IPS-15b (cell line): Measurements from ENCODE around the gene KMT2E.
"Not testable (repeated sequence)": the region's sequence is repeated elsewhere in the genome, so short reads cannot be mapped to it uniquely, and the experiment has no call there.

Source experiments
- H3K27me3 ChIP-seq: one replicate; pipeline ENCODE4 v1.6.1; 2013; ENCODE audit warnings: low read length; ENCODE audit not compliant: control insufficient read depth, insufficient read depth
- H3K36me3 ChIP-seq: one replicate; pipeline ENCODE4 v1.6.1; 2013; ENCODE audit warnings: low read length; ENCODE audit not compliant: control insufficient read depth, insufficient read depth
- H3K4me1 ChIP-seq: one replicate; pipeline ENCODE4 v1.6.1; 2013; ENCODE audit warnings: mild to moderate bottlenecking, low read length; ENCODE audit not compliant: control insufficient read depth, insufficient read depth
- H3K4me3 ChIP-seq: one replicate; pipeline ENCODE4 v1.5.1; 2013; ENCODE audit warnings: low read depth, low read length
- H3K9ac ChIP-seq: one replicate; pipeline ENCODE4 v1.6.1; 2013; ENCODE audit warnings: low read depth, mild to moderate bottlenecking, low read length
- H3K9me3 ChIP-seq: one replicate; pipeline ENCODE4 v1.6.1; 2013; ENCODE audit warnings: mild to moderate bottlenecking, low read length; ENCODE audit not compliant: control insufficient read depth, insufficient read depth

Gene KMT2E

DNA sequence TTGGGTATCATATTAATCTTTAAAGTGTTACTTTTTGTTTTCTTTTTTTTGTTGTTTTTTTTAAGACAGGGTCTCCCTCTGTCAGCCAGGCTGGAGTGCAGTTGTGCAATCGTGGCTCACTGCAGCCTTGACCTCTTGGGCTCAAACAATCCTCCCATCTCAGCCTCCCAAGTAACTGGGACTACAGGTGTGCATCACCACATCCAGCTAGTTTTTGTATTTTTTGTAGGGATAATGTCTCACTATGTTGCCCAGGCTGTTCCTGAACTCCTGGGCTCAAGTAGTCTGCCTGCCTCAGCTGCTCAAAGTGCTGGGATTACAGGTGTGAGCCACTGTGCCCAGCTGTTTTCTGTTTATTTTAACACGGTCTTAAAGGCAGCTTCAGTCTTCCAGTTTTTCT lies 23.3 kb downstream of the KMT2E start:
- Histone ChIP-seq H3K36me3 (no peaks in the 10 kb centered on the region), H3K9me3 (no peaks in the 10 kb centered on the region), H3K9ac (no peak overlapping the region), H3K4me3 (no peak overlapping the region), H3K27me3 (no peaks in the 10 kb centered on the region), H3K4me1 (peaks cover 2% of the 10 kb centered on the region)

DNA sequence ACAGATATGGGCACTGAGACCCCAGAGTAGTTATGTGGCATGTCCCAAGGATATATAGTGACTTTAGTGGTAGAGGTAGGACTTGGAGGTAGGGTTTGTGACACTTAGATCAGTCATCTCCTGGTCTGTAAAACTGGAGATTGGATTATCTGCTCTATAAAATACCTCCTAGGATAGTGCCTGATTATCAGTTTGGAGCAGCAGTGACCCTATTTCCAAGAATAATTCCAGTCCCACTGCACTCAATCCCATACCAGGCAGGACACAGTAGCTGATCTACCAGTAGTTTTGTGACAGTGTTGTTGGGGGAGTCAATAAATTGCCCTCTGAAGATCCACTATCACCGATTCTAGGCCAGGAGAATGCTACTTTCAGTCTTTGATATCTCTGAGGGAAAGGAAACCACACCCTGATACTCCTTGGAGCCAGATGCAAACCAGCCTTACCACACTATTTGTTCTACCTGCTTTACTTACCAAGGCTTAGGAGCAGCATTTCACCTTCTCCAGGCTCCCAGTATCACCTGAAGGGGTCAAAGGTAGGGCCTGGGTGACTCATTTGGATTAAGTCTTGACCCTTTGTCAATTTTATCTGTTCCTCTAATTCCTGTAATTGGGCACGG lies 30.6 kb downstream of the KMT2E start:
- Histone ChIP-seq H3K4me1 (no peaks in the 10 kb centered on the region), H3K36me3 (peaks cover 9% of the 10 kb centered on the region), H3K4me3 (no peak overlapping the region), H3K9ac (no peak overlapping the region), H3K27me3 (no peaks in the 10 kb centered on the region), H3K9me3 (no peaks in the 10 kb centered on the region)

DNA sequence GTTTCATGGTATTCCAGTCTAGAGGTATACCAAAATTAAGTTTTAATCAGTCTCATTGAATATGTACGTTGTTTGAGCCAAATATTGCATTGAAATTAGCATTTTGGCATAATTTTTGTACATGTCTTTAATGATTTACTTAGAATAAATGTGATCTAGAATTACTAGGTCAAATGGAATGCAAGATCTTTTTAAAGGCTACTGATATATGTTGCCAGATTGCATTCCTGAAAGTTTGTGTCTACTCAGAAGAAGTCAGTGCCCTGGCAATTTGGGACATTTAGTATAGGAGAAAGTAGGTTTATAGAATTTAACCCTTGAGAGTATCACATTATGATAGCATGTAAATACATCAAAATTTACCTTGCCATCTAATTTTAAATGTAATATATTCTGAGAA lies 32.4 kb downstream of the KMT2E start:
- no peaks in the 10 kb centered on the region for H3K4me1 ChIP-seq
- no peaks in the 10 kb centered on the region for H3K27me3 ChIP-seq
- no peak overlapping the region for H3K4me3 ChIP-seq
- no peaks in the 10 kb centered on the region for H3K9me3 ChIP-seq
- H3K9ac ChIP-seq: no peak overlapping the region
- H3K36me3 ChIP-seq: peaks cover 9% of the 10 kb centered on the region

DNA sequence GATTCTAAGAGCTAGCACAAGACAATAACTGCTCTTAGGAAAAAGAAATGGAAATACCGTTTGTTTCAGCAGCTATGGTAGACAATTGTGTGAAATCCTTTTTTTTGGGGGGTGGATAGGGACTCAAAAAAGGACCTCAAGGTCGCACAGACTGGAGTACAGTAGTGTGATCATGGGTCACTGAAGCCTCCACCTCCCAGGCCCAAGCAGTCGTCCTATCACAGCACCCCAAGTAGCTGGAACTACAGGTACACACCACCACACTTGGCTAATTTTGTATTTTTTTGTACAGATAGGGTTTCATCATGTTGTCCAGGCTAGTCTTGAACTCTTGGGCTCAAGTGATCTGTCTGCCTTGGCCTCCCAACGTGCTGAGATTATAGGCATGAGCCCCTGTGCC lies 33.9 kb downstream of the KMT2E start:
- Histone ChIP-seq H3K4me3 (no peak overlapping the region), H3K27me3 (no peaks in the 10 kb centered on the region), H3K9me3 (no peaks in the 10 kb centered on the region), H3K4me1 (no peaks in the 10 kb centered on the region), H3K36me3 (peaks cover 9% of the 10 kb centered on the region), H3K9ac (no peak overlapping the region)

DNA sequence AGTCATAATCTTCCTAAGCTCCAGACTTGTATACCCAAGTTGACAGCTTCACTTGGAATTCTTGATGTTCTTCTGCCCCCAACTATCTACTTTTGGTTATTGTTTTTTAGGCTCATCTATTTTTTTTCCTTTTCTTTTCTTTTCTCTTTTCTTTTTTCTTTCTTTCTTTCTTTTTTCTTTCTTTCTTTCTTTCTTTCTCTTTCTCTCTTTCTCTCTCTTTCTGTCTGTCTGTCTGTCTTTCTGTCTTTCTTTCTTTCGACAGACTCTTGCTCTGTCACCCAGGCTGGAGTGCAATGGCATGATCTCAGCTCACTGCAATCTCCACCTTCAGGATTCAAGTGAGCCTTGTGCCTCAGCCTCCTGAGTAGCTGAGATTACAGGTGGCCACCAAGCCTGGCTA lies 36.5 kb downstream of the KMT2E start:
- H3K4me1 ChIP-seq: no peaks in the 10 kb centered on the region
- no peaks in the 10 kb centered on the region for H3K27me3 ChIP-seq
- H3K36me3 ChIP-seq: peaks cover 2% of the 10 kb centered on the region
- H3K4me3 ChIP-seq: no peak overlapping the region
- H3K9ac ChIP-seq: no peak overlapping the region
- no peaks in the 10 kb centered on the region for H3K9me3 ChIP-seq

DNA sequence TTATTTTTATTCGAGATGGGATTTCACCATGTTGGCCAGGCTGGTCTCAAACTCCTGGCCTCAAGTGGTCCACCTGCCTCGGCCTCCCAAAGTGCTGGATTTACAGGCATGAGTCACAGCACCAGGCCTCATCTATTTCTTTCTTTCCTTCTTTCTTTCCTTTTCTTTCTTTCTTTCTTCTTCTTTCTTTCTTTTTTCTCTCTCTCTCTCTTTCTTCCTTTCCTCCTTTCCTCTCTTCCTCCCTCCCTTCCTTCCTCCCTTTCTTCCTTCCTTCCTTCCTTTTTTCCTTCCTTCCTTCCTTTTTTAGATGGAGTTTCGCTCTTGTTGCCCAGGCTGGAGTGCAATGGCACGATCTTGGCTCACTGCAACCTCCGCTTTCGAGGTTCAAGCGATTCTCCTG lies 36.9 kb downstream of the KMT2E start:
- not testable (repeated sequence) for H3K4me3 ChIP-seq, H3K36me3 ChIP-seq, H3K9me3 ChIP-seq, H3K9ac ChIP-seq, H3K27me3 ChIP-seq, H3K4me1 ChIP-seq

DNA sequence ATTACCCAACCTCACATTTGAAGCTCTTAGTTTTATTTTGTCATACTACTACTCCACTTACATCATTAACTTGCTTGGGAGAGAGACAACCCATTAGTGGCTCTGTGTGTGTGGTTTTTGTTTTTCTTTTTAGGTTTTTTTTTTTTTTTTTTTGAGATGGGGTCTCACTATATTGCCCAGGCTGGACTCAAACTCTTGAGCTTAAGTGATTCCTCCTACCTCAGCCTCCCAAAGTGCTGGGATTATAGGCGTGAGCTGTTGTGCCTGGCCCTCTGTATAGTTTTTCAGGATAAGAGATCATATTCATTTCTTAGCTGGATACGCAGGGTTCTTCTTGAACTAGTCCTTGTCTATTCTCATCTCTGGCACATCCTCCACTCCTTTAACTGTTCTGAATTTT lies 41.1 kb downstream of the KMT2E start:
- H3K4me1 ChIP-seq: peaks cover 5% of the 10 kb centered on the region
- no peaks in the 10 kb centered on the region for H3K9me3 ChIP-seq
- H3K9ac ChIP-seq: no peak overlapping the region
- H3K36me3 ChIP-seq: no peaks in the 10 kb centered on the region
- H3K4me3 ChIP-seq: no peak overlapping the region
- H3K27me3 ChIP-seq: no peaks in the 10 kb centered on the region

DNA sequence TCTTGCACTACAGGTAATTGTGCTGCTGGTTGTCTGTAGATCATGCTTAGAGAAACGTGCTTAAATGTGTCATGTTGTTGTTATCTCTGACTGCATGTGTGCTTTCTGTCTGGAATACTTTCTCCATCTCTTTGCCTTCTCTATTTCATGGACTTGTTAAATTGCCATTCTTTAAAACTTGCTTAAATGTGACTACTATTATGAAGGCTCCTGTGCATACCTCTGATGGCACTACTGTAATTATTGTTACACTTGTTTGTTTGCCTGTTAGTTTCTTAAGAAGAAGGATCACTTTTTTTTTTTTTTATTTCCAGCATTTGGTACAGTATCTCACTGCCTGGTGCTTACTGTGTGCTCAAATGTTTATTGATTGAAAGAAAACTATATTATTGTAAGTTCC lies 41.6 kb downstream of the KMT2E start:
- no peaks in the 10 kb centered on the region for H3K27me3 ChIP-seq
- peaks cover 5% of the 10 kb centered on the region for H3K4me1 ChIP-seq
- no peaks in the 10 kb centered on the region for H3K36me3 ChIP-seq
- H3K9me3 ChIP-seq: no peaks in the 10 kb centered on the region
- no peak overlapping the region for H3K9ac ChIP-seq
- H3K4me3 ChIP-seq: no peak overlapping the region

DNA sequence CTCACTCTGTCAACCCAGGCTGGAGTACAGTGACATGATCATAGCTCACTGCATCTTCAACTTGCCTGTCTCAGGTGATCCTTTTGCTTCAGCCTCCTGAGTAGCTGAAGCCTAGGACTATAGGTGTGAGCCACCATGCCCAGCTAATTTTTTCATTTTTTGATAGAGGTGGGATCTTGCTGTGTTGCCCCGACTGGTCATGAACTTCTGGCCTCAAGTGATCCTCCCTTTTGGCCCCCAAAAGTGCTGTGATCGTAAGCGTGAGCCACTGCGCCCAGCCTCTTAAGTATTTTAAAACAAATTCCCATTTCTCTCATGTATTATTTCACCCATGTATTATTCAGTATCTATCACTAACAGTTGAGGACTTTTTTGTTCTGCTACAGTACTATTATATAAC lies 43.5 kb downstream of the KMT2E start:
- no peak overlapping the region for H3K4me3 ChIP-seq
- no peaks in the 10 kb centered on the region for H3K27me3 ChIP-seq
- no peaks in the 10 kb centered on the region for H3K36me3 ChIP-seq
- H3K4me1 ChIP-seq: peaks cover 5% of the 10 kb centered on the region
- no peaks in the 10 kb centered on the region for H3K9me3 ChIP-seq
- H3K9ac ChIP-seq: no peak overlapping the region

DNA sequence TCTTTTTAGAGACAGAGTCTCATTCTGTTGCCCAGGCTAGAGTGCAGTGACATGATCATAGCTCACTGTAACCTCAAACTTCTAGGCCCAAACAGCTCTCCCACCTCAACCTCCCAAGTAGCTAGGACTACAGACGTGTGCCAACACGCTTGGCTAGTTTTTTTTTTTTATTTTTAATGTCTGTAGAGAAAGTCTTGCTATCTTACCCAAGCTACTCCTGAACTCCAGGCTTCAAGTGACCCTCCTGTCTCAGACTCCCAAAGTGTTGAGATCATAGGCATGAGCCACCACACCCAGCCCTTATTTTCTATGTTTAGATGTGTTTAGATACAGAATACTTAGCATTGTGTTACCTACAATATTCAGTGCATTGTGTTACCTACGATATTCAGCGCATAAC lies 46.4 kb downstream of the KMT2E start:
- H3K9me3 ChIP-seq: no peaks in the 10 kb centered on the region
- H3K36me3 ChIP-seq: peaks cover 3% of the 10 kb centered on the region
- no peaks in the 10 kb centered on the region for H3K27me3 ChIP-seq
- H3K4me3 ChIP-seq: no peak overlapping the region
- H3K9ac ChIP-seq: no peak overlapping the region
- peaks cover 5% of the 10 kb centered on the region for H3K4me1 ChIP-seq

DNA sequence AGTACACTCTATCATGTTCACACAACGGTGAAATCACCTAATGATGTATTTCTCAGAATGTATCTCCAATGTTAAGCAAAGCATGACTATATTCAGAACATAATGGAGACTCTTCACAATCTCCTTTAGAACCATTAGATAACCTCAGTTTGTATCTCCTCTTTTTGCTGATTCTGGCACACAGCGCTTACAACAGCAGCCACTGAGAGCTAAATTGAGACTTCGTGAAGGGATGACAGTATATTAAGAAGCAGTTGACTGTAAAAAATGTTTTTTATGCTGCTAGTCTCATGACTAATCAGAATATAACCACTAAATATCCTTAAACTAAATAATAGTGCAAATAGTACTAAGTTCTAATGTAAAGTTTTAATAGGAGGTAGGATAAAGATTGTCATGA lies 46.9 kb downstream of the KMT2E start:
- Histone ChIP-seq H3K4me3 (no peak overlapping the region), H3K27me3 (no peaks in the 10 kb centered on the region), H3K4me1 (peaks cover 3% of the 10 kb centered on the region), H3K36me3 (peaks cover 3% of the 10 kb centered on the region), H3K9ac (no peak overlapping the region), H3K9me3 (no peaks in the 10 kb centered on the region)

DNA sequence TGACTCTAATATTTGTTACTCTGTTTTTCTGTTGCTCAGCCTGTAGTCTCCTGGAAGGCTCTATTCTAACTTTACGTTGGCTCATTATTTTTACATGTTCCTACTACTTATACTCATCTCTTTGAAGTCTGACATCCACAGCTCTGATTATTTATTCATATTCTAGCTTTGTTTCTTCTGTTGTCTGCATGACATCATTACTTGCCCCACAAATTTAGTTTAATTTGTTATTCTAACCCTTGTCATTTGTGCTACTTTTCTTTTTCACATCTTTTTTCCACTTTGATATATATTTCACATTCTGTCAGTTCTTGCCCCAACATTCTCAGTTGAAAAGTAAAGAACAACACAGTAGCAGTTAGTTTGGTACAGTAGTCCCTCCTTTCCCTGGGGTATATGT lies 51.1 kb downstream of the KMT2E start:
- Histone ChIP-seq H3K9ac (no peak overlapping the region), H3K27me3 (no peaks in the 10 kb centered on the region), H3K9me3 (no peaks in the 10 kb centered on the region), H3K4me1 (no peaks in the 10 kb centered on the region), H3K4me3 (no peak overlapping the region), H3K36me3 (peaks cover 7% of the 10 kb centered on the region)
